ENCODE results near the gene TBC1D5.

- no peak for TF ChIP-seq CTCF (IDR thresholded peaks at IDR 0.05)
- TF ChIP-seq POLR2A (IDR thresholded peaks at IDR 0.05), result no peak
Measured at GRCh38 chr3:17431484-17432045, 310.9 kb downstream of the TBC1D5 start.

Data from sigmoid colon (tissue), 3 donors.